H1 (cell line): Measurements from ENCODE around the gene LIMS1.

Experiments
- CREB1 ChIP-seq: IDR thresholded peaks from 2 replicates; pipeline ENCODE4 v1.6.1; 2012; ENCODE audit warnings: inconsistent platforms
- EGR1 ChIP-seq: IDR thresholded peaks from 2 replicates; pipeline ENCODE4 v1.6.1; 2011; ENCODE audit warnings: low read depth, low read length, borderline replicate concordance
- EZH2 ChIP-seq: fragments of 200-600 bp; sonication (generic); IDR thresholded peaks from 2 replicates; pipeline ENCODE4 v1.7.1; 2012; ENCODE audit warnings: low read depth, mild to moderate bottlenecking, moderate library complexity, low read length, inconsistent platforms; ENCODE audit not compliant: severe bottlenecking
- JUND ChIP-seq: IDR thresholded peaks from 2 replicates; pipeline ENCODE4 v1.6.1; 2011; ENCODE audit warnings: mild to moderate bottlenecking, improper control_type of control experiment, low read length
- NRF1 ChIP-seq: IDR thresholded peaks from 2 replicates; pipeline ENCODE4 v1.6.1; 2011; ENCODE audit warnings: mild to moderate bottlenecking, low read depth, low read length, improper control_type of control experiment
- POLR2A ChIP-seq, 2 experiments: IDR thresholded peaks; 1 replicate in 1 of 2; 2 replicates in 1 of 2; pipeline ENCODE4 v1.6.1; 2011; ENCODE audit warnings: low read depth in 2 of 2, low read length in 2 of 2, mild to moderate bottlenecking in 2 of 2; ENCODE audit errors: control extremely low read depth in 1 of 2
- POLR2AphosphoS5 ChIP-seq: IDR thresholded peaks from 2 replicates; pipeline ENCODE4 v1.6.1; 2011; ENCODE audit warnings: low read depth, low read length
- RAD21 ChIP-seq, 2 experiments: IDR thresholded peaks in 1 of 2; conservative IDR thresholded peaks in 1 of 2; 2 replicates each; pipeline ENCODE4 v1.6.1; 2011; ENCODE audit warnings: low read depth in 2 of 2, low read length in 2 of 2, improper control_type of control experiment in 1 of 2, inconsistent platforms in 1 of 2, mild to moderate bottlenecking in 1 of 2, moderate library complexity in 1 of 2
- RFX5 ChIP-seq: IDR thresholded peaks from 2 replicates; pipeline ENCODE4 v1.6.1; 2011; ENCODE audit warnings: low read depth, low read length, improper control_type of control experiment, borderline replicate concordance
- TF ChIP-seq, protein P1 (sequence below), 3 experiments: IDR thresholded peaks; 1 replicate in 2 of 3; 2 replicates in 1 of 3; pipeline versions ENCODE4 v1.5.1 to v1.6.1; 2011; ENCODE audit warnings: low read length in 3 of 3, mild to moderate bottlenecking in 3 of 3, inconsistent platforms in 2 of 3, low read depth in 1 of 3, moderate library complexity in 1 of 3; ENCODE audit not compliant: insufficient read depth in 1 of 3; ENCODE audit errors: control extremely low read depth in 1 of 3

DNA sequence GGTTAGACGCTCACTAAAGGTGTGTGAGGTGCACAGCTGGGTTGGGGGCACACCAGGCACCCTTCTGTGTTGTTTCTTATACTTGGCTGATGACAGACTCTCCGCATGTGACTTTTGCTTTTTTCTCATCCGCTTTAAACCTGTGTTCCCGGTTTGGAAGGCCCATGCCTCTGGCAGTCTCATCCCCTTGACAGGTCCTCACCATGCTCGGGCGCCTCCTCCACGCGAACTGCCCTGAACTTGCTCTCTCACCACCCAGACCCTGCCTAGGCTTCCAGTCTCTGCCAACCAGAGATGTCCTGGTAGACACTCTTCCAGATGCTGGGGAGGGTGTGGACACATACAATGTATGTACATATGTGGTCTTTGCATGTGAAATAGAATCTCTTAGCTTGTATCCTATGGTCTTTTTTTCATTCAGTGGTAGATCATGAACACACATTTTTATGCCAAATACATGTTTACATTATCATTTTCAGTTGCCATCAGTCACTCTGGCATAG lies 79.8 kb downstream of the LIMS1 start:
- TF ChIP-seq EZH2 (no peak), NRF1 (no peak), RAD21 (IDR thresholded peaks at IDR 0.05 in 1 of 2, conservative IDR thresholded peaks at IDR 0.05 in 1 of 2; ENCODE audit: low read depth in 2 of 2, low read length in 2 of 2) (no peak), JUND (no peak), EGR1 (no peak), RFX5 (no peak), CREB1 (no peak), POLR2A (IDR thresholded peaks at IDR 0.05; ENCODE audit: control extremely low read depth in 1 of 2, low read depth in 2 of 2, low read length in 2 of 2) (no peak), POLR2AphosphoS5 (no peak)
- TF ChIP-seq, protein P1, sequence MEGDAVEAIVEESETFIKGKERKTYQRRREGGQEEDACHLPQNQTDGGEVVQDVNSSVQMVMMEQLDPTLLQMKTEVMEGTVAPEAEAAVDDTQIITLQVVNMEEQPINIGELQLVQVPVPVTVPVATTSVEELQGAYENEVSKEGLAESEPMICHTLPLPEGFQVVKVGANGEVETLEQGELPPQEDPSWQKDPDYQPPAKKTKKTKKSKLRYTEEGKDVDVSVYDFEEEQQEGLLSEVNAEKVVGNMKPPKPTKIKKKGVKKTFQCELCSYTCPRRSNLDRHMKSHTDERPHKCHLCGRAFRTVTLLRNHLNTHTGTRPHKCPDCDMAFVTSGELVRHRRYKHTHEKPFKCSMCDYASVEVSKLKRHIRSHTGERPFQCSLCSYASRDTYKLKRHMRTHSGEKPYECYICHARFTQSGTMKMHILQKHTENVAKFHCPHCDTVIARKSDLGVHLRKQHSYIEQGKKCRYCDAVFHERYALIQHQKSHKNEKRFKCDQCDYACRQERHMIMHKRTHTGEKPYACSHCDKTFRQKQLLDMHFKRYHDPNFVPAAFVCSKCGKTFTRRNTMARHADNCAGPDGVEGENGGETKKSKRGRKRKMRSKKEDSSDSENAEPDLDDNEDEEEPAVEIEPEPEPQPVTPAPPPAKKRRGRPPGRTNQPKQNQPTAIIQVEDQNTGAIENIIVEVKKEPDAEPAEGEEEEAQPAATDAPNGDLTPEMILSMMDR (IDR thresholded peaks at IDR 0.05; ENCODE audit: control extremely low read depth in 1 of 3, insufficient read depth in 1 of 3, low read depth in 1 of 3, low read length in 3 of 3): no peak
